NCI-H82 (cell line): ENCODE data around the gene POLR1D.
A peak's percentile ranks its signal among the peaks of the same experiment; 100 is the strongest.

ENCODE experiments used
- DNase-seq: peaks from one replicate; lab custom pipeline; 2025; lab: John Stamatoyannopoulos, UW

Gene POLR1D, protein sequence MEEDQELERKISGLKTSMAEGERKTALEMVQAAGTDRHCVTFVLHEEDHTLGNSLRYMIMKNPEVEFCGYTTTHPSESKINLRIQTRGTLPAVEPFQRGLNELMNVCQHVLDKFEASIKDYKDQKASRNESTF

DNA sequence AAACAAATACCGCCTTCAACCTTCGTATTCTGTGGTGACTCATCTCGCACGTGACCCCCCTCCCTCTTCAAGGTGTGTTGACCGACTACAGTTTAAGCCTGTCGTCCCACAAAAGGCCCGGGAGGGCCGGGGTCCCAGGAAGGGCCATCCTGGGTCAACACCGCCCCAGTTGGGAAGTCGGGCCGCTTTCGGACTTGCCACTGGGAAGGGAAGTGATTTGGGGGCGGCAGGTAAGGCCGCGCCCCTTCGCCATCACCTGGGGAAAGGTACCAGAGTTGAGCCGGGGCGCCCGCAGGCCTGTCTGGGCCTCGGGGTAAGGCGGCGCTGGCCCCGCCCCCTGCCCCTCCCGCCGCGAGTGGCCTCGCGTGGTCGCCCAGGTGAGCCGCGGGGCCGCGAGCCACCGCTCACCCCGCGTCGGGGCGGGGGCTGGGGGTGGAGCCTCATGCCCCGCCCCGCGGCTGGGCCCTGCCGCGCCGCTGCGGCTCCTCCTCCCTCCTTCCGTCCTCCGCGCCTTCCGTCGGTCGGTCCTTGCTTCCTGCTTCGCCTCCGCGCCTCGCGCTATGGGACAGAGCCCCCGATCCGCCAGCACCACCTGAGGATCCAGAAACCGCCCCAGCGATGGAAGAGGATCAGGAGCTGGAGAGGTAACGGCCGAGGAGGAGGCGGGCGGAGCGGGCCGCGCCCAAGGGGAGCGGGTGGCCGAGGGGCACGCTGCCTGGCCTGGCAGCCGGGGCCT is at the start of gene POLR1D:
Gene POLR1D (plus strand): TSS at position 527 of the 736 bp plus-strand sequence. CDS start 92 bp downstream, at position 619.
- DNase-seq, result peak; percentile 94

DNA sequence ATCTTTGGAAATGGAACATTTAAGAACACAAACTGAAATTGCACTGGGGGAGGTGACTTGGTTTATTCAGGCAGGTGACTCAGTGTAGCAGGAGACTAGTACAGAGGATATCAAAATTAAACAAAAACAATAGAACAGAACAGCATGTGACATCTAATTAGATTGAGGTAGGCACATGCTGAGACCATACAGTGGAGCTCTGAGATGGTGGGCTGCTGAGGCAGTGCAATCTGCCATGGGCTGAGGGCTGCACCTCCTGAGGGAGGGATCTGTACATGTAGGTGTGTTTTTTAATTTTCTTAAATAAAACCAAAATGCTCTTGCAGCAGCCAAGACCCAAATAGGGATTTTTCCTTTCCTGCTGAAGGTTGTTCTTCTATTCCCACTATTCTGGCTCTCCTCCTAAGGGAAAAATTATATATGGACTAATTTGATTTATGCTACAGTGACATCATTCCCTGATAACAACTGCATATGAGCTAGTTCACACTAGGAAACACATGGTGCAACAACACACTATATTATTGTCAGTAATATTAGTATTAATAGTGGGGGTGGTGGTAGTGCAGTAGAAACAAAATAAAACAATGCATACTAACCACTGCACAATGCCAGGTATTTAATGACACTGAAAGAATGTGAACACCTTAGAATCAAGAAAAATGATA is 49.3 kb upstream of the POLR1D start:
- peak; percentile 67 for DNase-seq

DNA sequence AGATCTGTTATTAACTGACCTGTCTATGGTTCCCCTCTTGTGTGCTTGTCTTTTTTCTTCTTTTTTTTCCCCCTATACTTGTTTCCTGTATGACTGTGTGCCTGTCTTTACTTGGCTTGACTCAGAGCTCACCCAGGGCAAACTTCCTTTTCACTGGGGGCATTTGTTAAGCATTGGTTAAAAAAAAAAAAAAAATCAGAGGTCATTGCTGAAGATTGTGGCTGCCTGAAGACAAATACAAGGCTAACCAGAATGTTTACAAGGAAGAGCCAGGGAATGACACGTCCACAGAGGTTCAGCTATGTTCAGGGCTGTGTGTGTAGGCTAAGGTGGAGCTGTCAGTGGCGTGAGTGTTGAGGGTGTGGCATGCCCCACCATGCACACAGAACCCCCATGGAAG is 48.4 kb upstream of the POLR1D start:
- DNase-seq, result no peak

DNA sequence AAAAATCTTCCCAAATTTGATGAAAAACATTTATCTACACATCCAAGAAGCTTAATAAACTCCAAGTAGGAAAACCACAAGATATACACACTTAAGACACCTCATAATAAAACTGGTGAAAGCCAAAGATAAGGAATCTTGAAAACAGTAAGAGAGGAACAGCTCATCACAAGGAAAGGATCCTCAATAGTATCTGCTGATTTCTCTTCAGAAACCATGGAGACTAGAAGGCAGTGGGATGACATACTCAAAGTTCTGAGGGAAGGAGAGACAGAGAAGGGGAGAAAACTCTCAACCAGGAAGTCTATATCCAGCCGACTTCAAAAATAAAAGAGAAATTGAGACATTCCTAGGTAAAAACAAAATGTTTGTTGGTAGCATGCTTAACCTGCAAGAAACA is 47.0 kb upstream of the POLR1D start:
- DNase-seq, result no peak

DNA sequence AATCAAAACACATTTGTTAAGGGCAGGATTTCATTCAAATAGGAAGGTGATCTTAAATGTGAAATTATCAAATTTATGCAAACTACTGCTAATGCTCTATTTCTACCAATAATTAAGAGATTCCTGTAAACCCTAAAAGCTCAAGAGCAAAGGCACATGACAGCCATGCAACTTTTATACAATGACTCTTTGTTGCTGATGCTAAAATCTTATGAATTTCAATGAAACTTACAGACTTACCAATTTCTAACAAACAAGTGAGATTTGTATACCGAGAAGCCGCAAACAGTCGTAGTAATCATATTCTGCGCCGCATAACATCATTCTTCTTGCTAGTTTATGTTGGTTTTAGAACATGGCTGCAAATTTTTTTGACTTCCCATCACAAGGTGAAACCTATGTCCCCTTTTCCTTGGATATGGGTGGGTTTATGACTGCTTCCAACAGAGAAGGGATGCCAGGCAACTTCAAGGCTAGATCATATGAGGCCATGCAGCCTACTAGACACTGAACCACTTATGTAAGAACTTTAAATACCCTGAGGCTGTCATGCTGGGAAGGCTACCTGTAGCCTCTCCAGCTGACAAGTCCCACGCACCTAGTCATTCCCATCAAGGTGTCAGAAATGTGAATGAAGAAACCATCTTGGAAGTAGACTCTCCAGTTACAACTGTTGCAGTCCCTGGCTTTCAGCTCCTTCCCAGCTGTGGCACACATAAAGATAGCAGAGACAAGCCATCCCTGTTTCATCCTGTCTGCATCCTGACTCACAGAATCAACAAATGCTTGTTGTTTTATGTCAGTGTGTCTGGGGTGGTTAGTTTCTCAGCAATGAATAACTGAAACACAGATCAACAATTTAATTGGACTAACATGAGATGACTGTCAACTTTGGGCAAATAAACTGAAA is 43.3 kb upstream of the POLR1D start:
- DNase-seq, result no peak

DNA sequence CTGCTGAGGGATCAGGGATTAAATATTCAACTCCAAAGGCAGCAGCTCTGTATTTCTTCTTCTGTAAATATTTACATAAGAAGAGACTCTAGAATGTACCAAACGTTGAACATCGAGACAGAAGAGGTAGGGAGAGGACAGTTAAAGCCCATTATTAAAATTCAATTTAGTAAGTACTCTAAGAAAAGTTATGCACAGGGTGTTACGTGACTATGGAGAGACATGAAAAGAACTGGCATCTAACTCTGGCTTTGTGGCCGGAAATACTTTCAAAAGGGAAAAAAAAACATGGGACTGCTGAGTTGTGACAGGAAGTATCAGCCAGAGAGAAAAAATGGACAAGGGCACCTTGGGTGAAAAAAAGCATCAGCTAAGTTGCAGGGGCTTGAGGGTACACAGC is 38.0 kb upstream of the POLR1D start:
- no peak for DNase-seq

DNA sequence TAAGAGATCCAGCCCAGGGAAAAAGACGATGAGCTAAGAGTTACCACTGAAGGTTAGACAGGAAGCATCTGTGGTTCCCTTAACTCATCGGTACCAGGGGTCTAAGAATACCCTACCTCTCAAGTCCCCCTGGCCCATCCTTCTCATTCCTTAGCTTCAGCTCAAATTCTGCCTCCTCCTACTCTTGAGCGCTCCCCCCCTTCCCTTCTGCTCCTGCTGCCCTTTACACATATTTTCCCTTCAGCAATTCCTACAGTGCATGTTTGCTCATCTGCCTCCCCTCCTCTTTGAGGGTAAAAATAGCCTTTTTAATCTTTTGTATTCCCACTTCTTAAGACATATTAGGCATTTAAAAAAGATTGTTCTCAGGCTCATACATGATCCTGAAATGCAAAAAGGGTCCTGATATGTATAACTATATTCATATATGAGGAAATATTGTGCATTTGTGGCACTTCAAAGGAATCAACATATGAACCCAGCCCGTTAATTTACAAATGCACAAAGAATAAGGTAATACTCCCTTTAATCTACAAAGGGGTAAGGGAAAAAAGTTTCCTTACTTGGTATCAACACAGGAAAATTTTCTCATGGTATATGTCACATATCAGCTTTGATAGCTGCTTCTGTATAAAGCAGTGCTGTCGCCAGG is 34.5 kb upstream of the POLR1D start:
- no peak for DNase-seq

DNA sequence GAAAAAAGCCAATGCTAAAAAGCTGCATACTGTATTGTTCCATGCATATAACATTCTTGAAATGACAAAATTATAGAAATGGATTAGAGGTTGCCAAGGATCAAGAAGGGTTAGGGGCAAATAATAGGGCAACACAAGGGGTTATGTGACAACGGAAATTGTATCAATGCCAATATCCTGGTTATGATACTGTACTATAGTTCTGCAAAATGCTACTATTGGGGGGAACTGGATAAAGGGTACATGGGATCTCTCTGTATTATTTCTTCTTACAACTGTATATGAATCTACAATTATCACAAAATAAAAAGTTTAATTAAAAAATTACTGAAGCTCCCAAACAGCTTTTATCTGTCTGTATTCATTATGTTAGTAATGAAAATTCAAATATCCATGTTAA is 33.3 kb upstream of the POLR1D start:
- DNase-seq, result no peak

DNA sequence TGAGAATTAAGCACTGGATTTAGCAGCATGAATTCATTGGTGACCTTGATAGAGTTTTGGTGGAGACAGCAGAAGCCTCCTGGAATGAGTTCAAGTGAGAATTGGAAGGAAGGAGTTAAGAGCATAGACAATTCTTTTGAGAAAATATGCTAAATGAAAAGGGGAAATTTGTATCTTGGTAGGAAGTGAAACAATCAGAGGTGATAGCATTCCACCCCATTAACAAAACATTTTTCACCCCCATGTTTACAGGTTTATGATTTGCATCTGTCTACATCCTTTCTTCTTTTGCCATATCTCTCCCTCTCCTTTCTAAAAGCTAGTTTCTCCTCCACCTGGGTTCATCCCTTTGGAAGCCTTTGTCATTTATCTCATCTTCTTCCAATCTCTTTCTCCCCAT is 28.8 kb upstream of the POLR1D start:
- peak; percentile 75 for DNase-seq

DNA sequence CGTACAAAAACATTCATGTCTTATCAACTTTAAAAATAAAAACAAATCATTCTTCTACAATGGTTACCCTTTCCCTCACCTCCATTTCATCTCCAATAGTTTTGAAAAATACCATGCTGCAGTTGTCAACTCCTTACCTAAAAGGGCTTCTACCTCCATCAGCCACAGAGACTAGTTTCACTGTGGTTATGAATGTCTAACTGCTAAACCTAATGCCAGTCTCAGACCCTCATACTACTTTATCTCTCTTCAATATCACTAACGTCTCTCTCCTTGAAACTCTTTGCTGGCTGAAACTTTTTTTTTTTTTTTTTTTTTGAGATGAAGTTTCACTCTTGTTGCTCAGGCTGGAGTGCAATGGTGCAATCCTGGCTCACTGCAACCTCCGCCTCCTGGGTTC is 28.4 kb upstream of the POLR1D start:
- DNase-seq, result no peak

DNA sequence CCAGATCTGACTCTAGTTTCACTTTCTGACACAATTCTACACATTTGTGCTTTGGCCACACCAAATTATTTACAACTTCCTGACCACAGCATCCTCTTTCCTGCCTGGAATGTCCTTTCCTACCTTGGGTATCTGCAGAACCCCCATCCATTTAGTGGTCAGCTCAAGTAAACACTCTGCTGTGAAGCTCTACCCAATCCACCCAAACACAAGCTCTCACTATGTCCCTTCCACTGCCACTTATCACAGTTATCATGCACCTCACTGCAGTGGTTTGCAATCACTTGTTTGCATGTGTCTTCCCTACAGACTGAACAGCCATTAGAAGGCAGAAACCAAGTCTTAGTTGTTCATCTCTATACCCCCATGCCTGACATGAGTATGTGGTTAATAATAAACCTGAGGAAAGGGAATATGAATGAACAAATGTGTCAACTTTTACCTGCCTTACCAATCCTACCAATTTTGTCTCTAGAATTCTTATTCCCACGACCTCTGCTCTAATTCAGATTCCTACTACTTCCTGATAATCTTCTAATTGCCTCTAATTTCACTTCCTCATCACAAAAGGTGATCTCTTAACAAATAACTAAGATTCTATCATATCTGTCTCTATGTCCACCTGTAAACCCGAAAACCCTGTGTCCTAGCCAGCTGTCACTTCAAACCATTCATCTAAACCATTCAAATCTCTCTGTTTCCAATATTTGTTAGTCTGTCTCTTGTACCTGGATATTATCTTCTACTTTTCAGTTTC is 26.5 kb upstream of the POLR1D start:
- no peak for DNase-seq

DNA sequence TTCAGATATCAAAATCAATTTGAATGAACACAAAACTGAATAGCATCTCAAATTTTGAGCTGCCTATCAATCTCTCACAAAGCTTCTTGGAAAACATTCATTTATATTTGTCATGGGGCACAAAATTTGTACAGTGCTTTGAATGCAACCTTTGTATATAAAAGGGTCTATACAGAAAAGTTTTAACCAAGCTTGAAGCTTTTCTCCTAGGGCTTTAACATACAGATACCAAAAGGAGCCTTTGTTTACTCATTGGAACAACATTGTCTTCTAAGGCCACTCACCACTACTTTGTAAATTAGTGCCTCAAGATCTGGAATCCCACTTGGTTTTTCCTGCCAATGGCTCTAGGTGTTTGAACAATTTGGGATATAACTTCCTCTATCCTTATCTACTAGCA is 22.6 kb upstream of the POLR1D start:
- no peak for DNase-seq

DNA sequence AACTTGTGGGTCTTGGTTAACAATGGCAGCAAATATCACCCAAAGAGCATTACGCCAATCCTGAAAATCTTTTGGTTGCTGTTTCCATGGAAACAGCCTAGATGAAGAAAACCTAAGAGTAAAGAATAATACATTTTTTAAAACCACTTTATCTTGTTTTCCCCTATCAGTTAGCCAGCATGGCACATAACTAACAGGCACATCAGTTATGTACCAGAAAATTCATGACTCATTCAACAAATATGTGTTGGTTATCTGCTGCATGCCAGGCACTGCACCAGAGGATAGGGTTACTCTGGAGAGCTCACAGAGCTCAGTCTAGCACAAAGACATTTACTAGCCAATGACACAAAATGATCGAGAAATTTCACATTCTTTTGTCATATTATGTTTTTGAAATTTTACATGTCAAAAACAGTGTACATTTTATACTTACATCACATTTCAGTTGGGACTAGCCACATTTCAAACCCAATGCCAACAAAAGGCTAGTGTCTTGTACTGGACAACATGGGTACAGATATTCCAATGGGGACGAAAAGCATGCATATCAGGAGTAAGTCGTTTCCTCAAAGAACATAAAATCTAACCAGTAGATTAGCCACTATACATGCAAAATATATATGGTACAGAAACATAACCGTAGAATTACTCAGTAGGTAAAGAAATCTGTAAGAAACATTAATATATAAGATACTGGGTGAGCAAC is 21.7 kb upstream of the POLR1D start:
- no peak for DNase-seq

DNA sequence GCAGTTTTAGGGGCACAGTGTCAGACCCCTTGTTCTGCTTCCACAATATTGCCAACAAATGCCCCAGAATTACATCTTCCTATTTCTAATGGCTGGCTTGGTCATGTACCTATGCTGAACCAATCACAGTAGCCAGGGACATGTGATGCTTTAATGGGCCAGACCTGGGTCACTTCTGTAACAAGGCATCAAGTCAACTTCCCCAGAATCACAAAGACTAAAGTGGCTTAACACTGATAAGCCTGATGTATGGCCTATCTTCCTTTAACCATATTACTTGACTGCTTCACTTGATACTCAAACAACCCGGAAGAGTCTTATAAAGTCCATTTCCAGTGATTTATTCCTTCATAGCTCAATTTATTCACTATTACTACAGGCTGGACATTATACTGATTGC is 21.0 kb upstream of the POLR1D start:
- peak; percentile 71 for DNase-seq

DNA sequence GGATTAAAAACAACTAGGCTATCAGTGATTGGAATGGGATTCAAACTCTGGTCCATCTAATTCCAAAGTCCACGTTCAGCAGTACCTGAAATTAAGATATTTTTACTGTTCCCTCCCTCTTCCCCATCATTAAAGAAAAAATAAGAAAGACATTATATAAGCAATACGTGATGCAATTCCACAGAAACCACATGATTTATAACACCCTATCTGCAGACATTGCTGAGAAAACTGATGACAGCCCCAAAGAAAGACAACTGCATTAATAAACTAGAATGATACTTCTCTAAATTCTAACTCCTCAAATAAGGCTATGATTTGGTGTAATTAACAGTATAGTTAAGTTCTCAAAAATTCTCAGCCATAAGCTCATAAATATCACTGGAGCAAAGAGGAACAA is 20.5 kb upstream of the POLR1D start:
- DNase-seq, result no peak

DNA sequence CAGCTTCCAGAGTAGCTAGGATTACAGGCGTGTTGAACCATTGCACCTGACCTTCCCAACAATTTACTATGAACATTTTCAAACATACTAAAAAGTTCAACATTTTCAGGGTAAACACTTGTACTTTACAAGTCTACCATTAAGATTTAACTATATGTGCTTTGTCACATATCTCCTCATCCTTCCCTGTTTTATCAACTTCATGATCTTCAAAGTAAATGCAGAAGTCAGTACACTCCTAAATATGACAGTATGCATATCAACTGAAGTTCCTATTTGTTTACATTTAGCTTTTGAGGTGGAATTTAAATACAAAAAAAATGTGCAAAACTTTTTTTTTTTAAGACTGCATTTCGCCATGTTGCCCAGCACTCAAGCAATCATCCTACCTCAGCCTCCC is 19.9 kb upstream of the POLR1D start:
- DNase-seq, result no peak

DNA sequence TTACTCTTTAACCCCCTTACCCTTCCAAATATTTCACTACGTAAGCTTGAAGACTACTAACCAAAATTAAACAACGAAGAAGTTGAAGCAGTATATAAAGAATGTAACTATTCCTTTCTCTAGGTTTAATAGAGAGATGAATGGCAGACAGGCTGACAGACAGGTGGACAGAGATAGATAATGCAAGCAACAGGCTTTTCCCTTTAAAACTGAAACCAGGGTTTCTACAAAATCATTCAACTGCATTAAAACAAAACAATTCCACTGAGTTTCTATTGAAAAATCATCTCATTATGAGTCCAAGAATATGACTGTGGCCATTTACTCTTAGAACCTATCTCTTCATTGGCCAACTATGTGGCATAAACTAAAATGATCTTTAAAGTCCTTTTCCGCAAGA is 16.6 kb upstream of the POLR1D start:
- DNase-seq, result no peak

DNA sequence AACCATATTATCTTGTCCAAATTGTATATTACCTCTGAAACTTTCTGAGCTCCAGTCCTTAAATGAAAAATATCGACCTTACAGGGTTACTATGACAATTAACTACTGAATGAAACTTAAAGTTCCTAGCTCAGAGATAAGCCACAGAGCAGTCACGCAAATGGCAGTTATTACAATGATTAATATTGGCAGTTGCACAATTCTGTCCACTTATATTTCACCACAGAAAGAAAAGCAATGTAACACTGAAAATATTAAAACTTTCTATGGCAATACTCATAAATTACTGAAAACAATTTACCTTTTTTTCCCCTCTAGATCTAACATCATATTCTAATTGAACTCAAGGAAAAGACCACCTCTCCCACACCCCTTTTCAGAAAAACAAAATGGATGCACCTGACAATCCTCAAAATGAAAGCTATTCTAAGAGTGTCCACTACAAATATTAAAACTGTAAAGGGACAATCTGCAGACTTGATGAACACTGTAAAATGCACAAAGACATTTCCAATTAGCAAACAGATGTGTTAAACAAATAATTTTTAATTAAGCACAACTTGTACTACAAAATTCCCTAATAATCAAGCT is 16.0 kb upstream of the POLR1D start:
- DNase-seq, result no peak

DNA sequence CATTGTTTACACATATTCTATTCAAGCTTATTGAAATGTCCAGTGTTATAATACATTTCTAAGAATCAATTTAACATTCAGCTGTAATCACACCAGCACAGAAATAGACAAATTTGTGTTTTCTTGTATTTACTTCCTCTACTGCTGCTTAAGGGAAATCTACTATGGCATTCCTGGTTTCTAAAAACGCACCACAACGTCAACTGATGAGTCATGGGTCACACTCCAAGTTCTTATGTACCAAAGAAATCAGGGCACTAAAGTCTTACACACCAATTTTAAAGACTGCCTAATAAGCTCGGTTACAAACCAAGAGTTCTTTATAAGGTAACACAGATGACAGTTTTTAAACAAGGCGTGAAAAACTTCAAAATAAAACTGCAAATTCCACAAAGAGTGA is 14.6 kb upstream of the POLR1D start:
- no peak for DNase-seq

DNA sequence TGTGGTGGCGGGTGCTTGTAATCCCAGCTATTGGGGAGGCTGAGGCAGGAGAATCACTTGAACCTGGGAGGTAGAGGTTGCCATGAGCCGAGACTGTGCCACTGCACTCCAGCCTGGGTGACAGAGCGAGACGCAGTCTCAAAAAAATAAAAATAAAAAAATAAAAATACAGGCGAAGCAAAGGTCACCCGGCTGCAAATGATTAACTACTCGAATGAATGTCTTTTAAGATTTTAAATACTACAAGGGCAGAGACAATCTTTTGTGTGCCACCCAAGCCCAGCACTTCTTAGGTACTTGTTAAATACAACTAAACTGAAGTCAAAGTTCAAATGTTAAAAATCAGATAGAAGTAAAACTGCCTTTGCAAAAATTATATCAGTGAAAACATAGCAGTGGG is 8.1 kb upstream of the POLR1D start:
- DNase-seq, result no peak
